ENCODE data around the gene MAP1LC3B2.

DNA sequence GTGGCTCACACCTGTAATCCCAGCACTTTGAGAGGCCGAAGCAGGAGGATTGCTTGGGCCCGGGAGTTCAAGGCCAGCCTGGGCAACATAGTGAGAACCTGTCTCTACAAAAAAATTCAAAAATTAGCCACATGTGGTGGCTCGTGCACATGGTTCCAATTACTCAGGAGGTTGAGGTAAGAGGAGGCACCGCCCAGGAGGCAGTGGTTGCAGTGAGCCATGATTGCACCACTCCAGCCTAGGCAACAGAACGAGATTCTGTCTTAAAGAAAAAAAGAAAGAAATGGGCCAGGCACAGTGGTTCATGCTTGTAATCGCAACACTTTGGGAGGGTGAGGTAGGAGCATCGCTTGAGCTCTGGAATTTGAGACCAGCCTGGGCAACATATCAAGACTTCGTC, 33.5 kb downstream of the MAP1LC3B2 start:
- TF ChIP-seq, protein P1, sequence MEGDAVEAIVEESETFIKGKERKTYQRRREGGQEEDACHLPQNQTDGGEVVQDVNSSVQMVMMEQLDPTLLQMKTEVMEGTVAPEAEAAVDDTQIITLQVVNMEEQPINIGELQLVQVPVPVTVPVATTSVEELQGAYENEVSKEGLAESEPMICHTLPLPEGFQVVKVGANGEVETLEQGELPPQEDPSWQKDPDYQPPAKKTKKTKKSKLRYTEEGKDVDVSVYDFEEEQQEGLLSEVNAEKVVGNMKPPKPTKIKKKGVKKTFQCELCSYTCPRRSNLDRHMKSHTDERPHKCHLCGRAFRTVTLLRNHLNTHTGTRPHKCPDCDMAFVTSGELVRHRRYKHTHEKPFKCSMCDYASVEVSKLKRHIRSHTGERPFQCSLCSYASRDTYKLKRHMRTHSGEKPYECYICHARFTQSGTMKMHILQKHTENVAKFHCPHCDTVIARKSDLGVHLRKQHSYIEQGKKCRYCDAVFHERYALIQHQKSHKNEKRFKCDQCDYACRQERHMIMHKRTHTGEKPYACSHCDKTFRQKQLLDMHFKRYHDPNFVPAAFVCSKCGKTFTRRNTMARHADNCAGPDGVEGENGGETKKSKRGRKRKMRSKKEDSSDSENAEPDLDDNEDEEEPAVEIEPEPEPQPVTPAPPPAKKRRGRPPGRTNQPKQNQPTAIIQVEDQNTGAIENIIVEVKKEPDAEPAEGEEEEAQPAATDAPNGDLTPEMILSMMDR (conservative IDR thresholded peaks at IDR 0.05; ENCODE audit: low read length): no peak
- no peak for TF ChIP-seq EZH2phosphoT487 (IDR thresholded peaks at IDR 0.05; ENCODE audit: borderline replicate concordance, low read depth, low read length)
